GM12878 (cell line): ENCODE results near the gene RPRD2.

Experiments
- ATF3 ChIP-seq: IDR thresholded peaks from 2 replicates; pipeline ENCODE4 v1.6.1; 2011; ENCODE audit warnings: low read depth, mild to moderate bottlenecking, low read length, moderate library complexity, borderline replicate concordance; ENCODE audit errors: extremely low read depth
- CREB1 ChIP-seq: IDR thresholded peaks from 2 replicates; pipeline ENCODE4 v1.6.1; 2012; ENCODE audit warnings: low read depth, mild to moderate bottlenecking, inconsistent platforms
- CTCF ChIP-seq, 3 experiments: IDR thresholded peaks in 2 of 3; conservative IDR thresholded peaks in 1 of 3; 2 replicates each; pipeline ENCODE4 v1.5.1; 2011; ENCODE audit warnings: low read depth in 3 of 3, low read length in 3 of 3, mild to moderate bottlenecking in 3 of 3, control low read depth in 2 of 3, moderate library complexity in 2 of 3, inconsistent platforms in 1 of 3, mixed read lengths in 1 of 3; ENCODE audit not compliant: control insufficient read depth in 2 of 3, insufficient read depth in 1 of 3; ENCODE audit errors: extremely low read depth in 1 of 3
- POLR2A ChIP-seq: IDR thresholded peaks from 2 replicates; pipeline ENCODE4 v1.6.1; 2011; ENCODE audit warnings: low read depth, mild to moderate bottlenecking, low read length
- SMC3 ChIP-seq: IDR thresholded peaks from 2 replicates; pipeline ENCODE4 v1.6.1; 2011; ENCODE audit warnings: low read length, improper control_type of control experiment, borderline replicate concordance
- USF2 ChIP-seq: IDR thresholded peaks from 2 replicates; pipeline ENCODE4 v1.6.1; 2011; ENCODE audit warnings: low read depth, low read length, improper control_type of control experiment, borderline replicate concordance
- ZBTB40 ChIP-seq: fragments of 450-650 bp; IDR thresholded peaks from 2 replicates; pipeline ENCODE4 v1.6.1; 2016; ENCODE audit warnings: mild to moderate bottlenecking, moderate library complexity, borderline replicate concordance

- no peak for TF ChIP-seq CTCF (IDR thresholded peaks at IDR 0.05 in 2 of 3, conservative IDR thresholded peaks at IDR 0.05 in 1 of 3; ENCODE audit: control insufficient read depth in 2 of 3, extremely low read depth in 1 of 3, insufficient read depth in 1 of 3, low read depth in 3 of 3, low read length in 3 of 3)
- TF ChIP-seq CREB1 = no peak
- TF ChIP-seq ZBTB40 = no peak
- TF ChIP-seq POLR2A = no peak
- TF ChIP-seq USF2 = no peak
- no peak for TF ChIP-seq SMC3
- TF ChIP-seq ATF3 = no peak
Measured at GRCh38 chr1:150525348-150525747, 161.4 kb downstream of the RPRD2 start.
